KMS-11 (cell line): ENCODE results near the gene NCK1.
"Not testable (repeated sequence)": the region's sequence is repeated elsewhere in the genome, so short reads cannot be mapped to it uniquely, and the experiment has no call there.

Experiments
- H2AFZ ChIP-seq: fragments of 200-600 bp; sonication (generic); 2 replicates; pipeline ENCODE4 v1.6.1; 2016; ENCODE audit warnings: antibody characterized with exemption, mixed run types, low read depth
- H3K27ac ChIP-seq: fragments of 200-600 bp; sonication (generic); 2 replicates; pipeline ENCODE4 v1.6.1; 2016; ENCODE audit warnings: mild to moderate bottlenecking, mixed run types
- H3K27me3 ChIP-seq: fragments of 200-600 bp; sonication (generic); 2 replicates; pipeline ENCODE4 v1.6.1; 2017; ENCODE audit warnings: mild to moderate bottlenecking, low read depth, mixed run types, moderate library complexity; ENCODE audit not compliant: insufficient read depth
- H3K36me3 ChIP-seq: fragments of 200-600 bp; sonication (generic); 2 replicates; pipeline ENCODE4 v1.6.1; 2017; ENCODE audit warnings: mild to moderate bottlenecking, mixed run types; ENCODE audit not compliant: insufficient read depth
- H3K4me1 ChIP-seq: fragments of 200-600 bp; sonication (generic); 2 replicates; pipeline ENCODE4 v1.6.1; 2016; ENCODE audit warnings: mild to moderate bottlenecking, low read depth, mixed run types; ENCODE audit not compliant: poor library complexity, severe bottlenecking
- H3K4me2 ChIP-seq: fragments of 200-600 bp; sonication (generic); 2 replicates; pipeline ENCODE4 v1.7.0; 2016; ENCODE audit warnings: mild to moderate bottlenecking, mixed run types
- H3K4me3 ChIP-seq: fragments of 200-600 bp; sonication (generic); IDR thresholded peaks from 2 replicates; pipeline ENCODE4 v1.6.1; 2017; ENCODE audit warnings: low read depth, low read length, mixed read lengths; ENCODE audit not compliant: insufficient read depth
- H3K79me2 ChIP-seq: fragments of 200-600 bp; sonication (generic); 2 replicates; pipeline ENCODE4 v1.6.1; 2016; ENCODE audit warnings: low read depth, mixed run types; ENCODE audit not compliant: insufficient read depth
- H3K9ac ChIP-seq: fragments of 200-600 bp; sonication (generic); 2 replicates; pipeline ENCODE4 v1.6.1; 2016; ENCODE audit warnings: mild to moderate bottlenecking, mixed run types
- H4K20me1 ChIP-seq: fragments of 200-600 bp; sonication (generic); 2 replicates; pipeline ENCODE4 v1.6.1; 2016; ENCODE audit warnings: mild to moderate bottlenecking, mixed run types; ENCODE audit not compliant: insufficient read depth
- CTCF ChIP-seq: fragments of 200-600 bp; sonication (generic); conservative IDR thresholded peaks from 2 replicates; pipeline ENCODE4 v1.6.1; 2017; ENCODE audit warnings: low read depth, mild to moderate bottlenecking, antibody characterized with exemption, low read length, moderate library complexity, mixed read lengths

The NCK1 gene

GRCh38 chr3:136959599-136959998 lies 97.6 kb downstream of the NCK1 start:
- Histone ChIP-seq H4K20me1 (no peaks in the 10 kb centered on the region), H3K79me2 (no peaks in the 10 kb centered on the region), H3K27ac (no peak overlapping the region), H3K4me2 (no peak overlapping the region), H3K27me3 (no peaks in the 10 kb centered on the region), H3K36me3 (no peaks in the 10 kb centered on the region), H3K4me1 (no peaks in the 10 kb centered on the region), H2AFZ (no peak overlapping the region), H3K9ac (no peak overlapping the region), H3K4me3 (no peak overlapping the region)
- no peak for TF ChIP-seq CTCF

GRCh38 chr3:136960838-136961836 lies 99.1 kb downstream of the NCK1 start:
- Histone ChIP-seq H2AFZ (no peak overlapping the region), H4K20me1 (no peaks in the 10 kb centered on the region), H3K36me3 (no peaks in the 10 kb centered on the region), H3K4me2 (no peak overlapping the region), H3K4me1 (no peaks in the 10 kb centered on the region), H3K9ac (no peak overlapping the region), H3K79me2 (no peaks in the 10 kb centered on the region), H3K27ac (no peak overlapping the region), H3K4me3 (no peak overlapping the region), H3K27me3 (no peaks in the 10 kb centered on the region)
- TF ChIP-seq CTCF, result no peak

- H3K9ac ChIP-seq, result no peak overlapping the region
- H3K4me1 ChIP-seq, result no peaks in the 10 kb centered on the region
- no peak overlapping the region for H3K27ac ChIP-seq
- H3K79me2 ChIP-seq, result no peaks in the 10 kb centered on the region
- H3K27me3 ChIP-seq, result no peaks in the 10 kb centered on the region
- H2AFZ ChIP-seq, result no peak overlapping the region
- no peak for TF ChIP-seq CTCF
- no peaks in the 10 kb centered on the region for H3K36me3 ChIP-seq
- H4K20me1 ChIP-seq, result no peaks in the 10 kb centered on the region
- H3K4me2 ChIP-seq, result no peak overlapping the region
- no peak overlapping the region for H3K4me3 ChIP-seq
These were observed 100.9 kb downstream of the NCK1 start for GRCh38 chr3:136962927-136963326.

- H3K27ac ChIP-seq, H4K20me1 ChIP-seq, H2AFZ ChIP-seq, H3K4me1 ChIP-seq, H3K36me3 ChIP-seq, H3K9ac ChIP-seq, H3K4me3 ChIP-seq, H3K79me2 ChIP-seq, H3K27me3 ChIP-seq, H3K4me2 ChIP-seq: not testable (repeated sequence)
These were observed 107.5 kb downstream of the NCK1 start for GRCh38 chr3:136969539-136969938.

GRCh38 chr3:136973352-136973751 lies 111.3 kb downstream of the NCK1 start:
- H3K4me3 ChIP-seq, result no peak overlapping the region
- no peaks in the 10 kb centered on the region for H3K79me2 ChIP-seq
- H2AFZ ChIP-seq, result no peak overlapping the region
- H3K9ac ChIP-seq, result no peak overlapping the region
- H3K4me1 ChIP-seq, result no peaks in the 10 kb centered on the region
- no peaks in the 10 kb centered on the region for H4K20me1 ChIP-seq
- no peaks in the 10 kb centered on the region for H3K36me3 ChIP-seq
- no peak overlapping the region for H3K27ac ChIP-seq
- no peak for TF ChIP-seq CTCF
- no peaks in the 10 kb centered on the region for H3K27me3 ChIP-seq
- no peak overlapping the region for H3K4me2 ChIP-seq
